Ovary (tissue), 9 donors: ENCODE measurements around the gene FAM222A. TPM values are rescaled to one million over a fixed set of nuclear protein-coding genes. Genes with fewer than 3 reads are reported as not detected.

Experiments
- DNase-seq, 5 donors: peaks; one replicate each; pipeline ENCODE4 v3.0.0-alpha.2; 2019 to 2020
- H3K27ac ChIP-seq, 2 donors: fragments of 200-600 bp; one replicate each; pipeline versions ENCODE4 v1.5.1 to v1.8.0; 2019 to 2022
- H3K27me3 ChIP-seq: fragments of 200-600 bp; one replicate; pipeline ENCODE4 v1.8.0; 2022
- H3K36me3 ChIP-seq: fragments of 200-600 bp; sonication (generic); one replicate; pipeline ENCODE4 v1.5.1; 2019
- H3K4me1 ChIP-seq: one replicate; pipeline ENCODE4 v1.8.1; 2013; ENCODE audit warnings: mild to moderate bottlenecking, moderate library complexity; ENCODE audit not compliant: insufficient read depth
- H3K4me3 ChIP-seq: fragments of 200-600 bp; sonication (generic); one replicate; pipeline ENCODE4 v1.5.1; 2017
- H3K9me3 ChIP-seq, 2 donors: fragments of 200-600 bp in 1 of 2; sonication (generic) in 1 of 2; one replicate each; pipeline versions ENCODE4 v1.5.1 to v1.8.1; 2013 to 2019; ENCODE audit warnings: mild to moderate bottlenecking in 1 of 2, moderate library complexity in 1 of 2
- CTCF ChIP-seq, 3 donors: fragments of 450-650 bp in 2 of 3; fragments of 200-600 bp in 1 of 3; IDR thresholded peaks; one replicate each; pipeline versions ENCODE4 v1.5.1 to v1.8.0; 2016 to 2022; ENCODE audit warnings: antibody characterized with exemption in 3 of 3, mild to moderate bottlenecking in 1 of 3
- EP300 ChIP-seq: sonication (generic); formaldehyde crosslinking; IDR thresholded peaks from one replicate; pipeline ENCODE4 v1.6.1; 2017; ENCODE audit warnings: antibody characterized with exemption
- POLR2A ChIP-seq: fragments of 450-650 bp; IDR thresholded peaks from one replicate; pipeline ENCODE4 v1.6.1; 2017; ENCODE audit warnings: antibody characterized with exemption, mild to moderate bottlenecking, moderate library complexity
- WGBS, 3 donors: extraction: QIAGEN DNeasy Blood & Tissue Kit in 1 of 3; methylation state at CpG; one replicate each; pipeline versions ENCODE4 v1.1.5 to v1.1.7; 2013 to 2017; 5-methylcytosine and 5-hydroxymethylcytosine counted together
- intact Hi-C, 4 donors: fragments of 100-400 bp; cut with DNase I; formaldehyde crosslinking; loops; one replicate each; pipeline versions ENCODE4 v1.11.0 to v1.15.1; 2022 to 2023
- polyA plus RNA-seq, 2 donors: library from polyadenylated mRNA; stranded (reverse); fragments of 200-250 nt in 1 of 2; fragments of 350-450 nt in 1 of 2; fragmentation: Illumina TruSeq in 1 of 2; extraction: RNeasy Lipid Tissue Mini Kit (QIAGEN cat#74804) in 1 of 2; gene quantifications; one replicate each; pipeline ENCODE4 v1.2.3, GENCODE V29; 2013 to 2014
- total RNA-seq, 7 donors: library from RNA; depleted of rRNA in 2 of 7; stranded (reverse); fragments of >200 nt in 2 of 7; fragmentation: NEBNext Ultra II Directional in 3 of 7; extraction: Animal tissue kit (Norgen Biotek cat#: 25700) in 3 of 7; gene quantifications; one replicate each; pipeline versions ENCODE4 v1.1.0 to v1.2.4, GENCODE V29; 2016 to 2023
- donor health status: DM: no; HTN: no; CAD: no; lungs with moderate emphysema.
- donor health status: DM: no; HTN: no; CAD: no.
- donor health status: Bipolar disorder and iron deficiency.
- donor health status: DM: yes; HTN: yes; CAD: no.
- donor health status: DM: no; HTN: no; CAD: no.
- donor health status: DM: yes; HTN: yes; CAD: no.

Gene FAM222A
- total and polyA plus RNA-seq, 9 donors: 4.8 to 28.4 (median 13.7) TPM

- no peak for DNase-seq
- no peak for TF ChIP-seq CTCF (IDR thresholded peaks at IDR 0.05)
- TF ChIP-seq EP300: no peak
- TF ChIP-seq POLR2A: no peak
- no peaks in the 10 kb centered on the region for H3K4me1 ChIP-seq
- 68 to 73% (median 71%) methylated on average over 3 of the region's 3 CpGs for WGBS, 3 donors
- intact Hi-C loops: no loop called here
- no peaks in the 10 kb centered on the region for H3K36me3 ChIP-seq
- no peak overlapping the region for H3K4me3 ChIP-seq
- H3K27me3 ChIP-seq: no peaks in the 10 kb centered on the region
- no peaks in the 10 kb centered on the region for H3K9me3 ChIP-seq
- no peak overlapping the region for H3K27ac ChIP-seq
Observed at GRCh38 chr12:109671502-109671901, 42.1 kb upstream of the FAM222A start.

- no peak overlapping the region for H3K27ac ChIP-seq
- H3K9me3 ChIP-seq: no peaks in the 10 kb centered on the region
- H3K4me1 ChIP-seq: no peaks in the 10 kb centered on the region
- WGBS, 3 donors: 84 to 91% (median 86%) methylated on average over 3 of the region's 3 CpGs
- H3K36me3 ChIP-seq: no peaks in the 10 kb centered on the region
- intact Hi-C loops: no loop called here
- H3K27me3 ChIP-seq: no peaks in the 10 kb centered on the region
- no peak for DNase-seq
- no peak for TF ChIP-seq CTCF (IDR thresholded peaks at IDR 0.05)
- no peak for TF ChIP-seq POLR2A
- no peak for TF ChIP-seq EP300
- no peak overlapping the region for H3K4me3 ChIP-seq
Observed at GRCh38 chr12:109673379-109673778, 40.2 kb upstream of the FAM222A start.

- TF ChIP-seq CTCF (IDR thresholded peaks at IDR 0.05) (no peak), EP300 (no peak), POLR2A (no peak)
- Histone ChIP-seq H3K9me3 (no peaks in the 10 kb centered on the region), H3K27me3 (no peaks in the 10 kb centered on the region), H3K27ac (no peak overlapping the region), H3K4me3 (no peak overlapping the region), H3K4me1 (no peaks in the 10 kb centered on the region), H3K36me3 (no peaks in the 10 kb centered on the region)
- no peak for DNase-seq
- 74 to 90% (median 75%) methylated on average over 2 of the region's 2 CpGs for WGBS, 3 donors
- intact Hi-C loops: no loop called here
Observed at GRCh38 chr12:109673884-109674283, 39.7 kb upstream of the FAM222A start.

GRCh38 chr12:109675411-109675810 lies 38.2 kb upstream of the FAM222A start:
- no peaks in the 10 kb centered on the region for H3K9me3 ChIP-seq
- no peaks in the 10 kb centered on the region for H3K27me3 ChIP-seq
- DNase-seq: no peak
- no peak overlapping the region for H3K4me3 ChIP-seq
- 62 to 69% (median 69%) methylated on average over 6 of the region's 6 CpGs for WGBS, 3 donors
- no peaks in the 10 kb centered on the region for H3K36me3 ChIP-seq
- no peaks in the 10 kb centered on the region for H3K4me1 ChIP-seq
- intact Hi-C loops: no loop called here
- no peak for TF ChIP-seq CTCF (IDR thresholded peaks at IDR 0.05)
- TF ChIP-seq EP300: no peak
- TF ChIP-seq POLR2A: no peak
- H3K27ac ChIP-seq: no peak overlapping the region

GRCh38 chr12:109677279-109677691 lies 36.3 kb upstream of the FAM222A start:
- intact Hi-C loops: no loop called here
- Histone ChIP-seq H3K4me3 (no peak overlapping the region), H3K9me3 (no peaks in the 10 kb centered on the region), H3K27me3 (no peaks in the 10 kb centered on the region), H3K36me3 (no peaks in the 10 kb centered on the region), H3K4me1 (no peaks in the 10 kb centered on the region), H3K27ac (no peak overlapping the region)
- 56 to 70% (median 60%) methylated on average over 12 of the region's 12 CpGs for WGBS, 3 donors
- no peak for TF ChIP-seq CTCF (IDR thresholded peaks at IDR 0.05)
- no peak for TF ChIP-seq POLR2A
- TF ChIP-seq EP300: no peak
- no peak for DNase-seq
